VCaP (cell line): Measurements from ENCODE around the gene KCNS3.
"Not testable (repeated sequence)": the region's sequence is repeated elsewhere in the genome, so short reads cannot be mapped to it uniquely, and the experiment has no call there.

Experiments
- H3K27ac ChIP-seq: fragments of 450-650 bp; 2 replicates; pipeline ENCODE4 v1.5.1; 2017
- CTCF ChIP-seq: fragments of 450-650 bp; conservative IDR thresholded peaks from 2 replicates; pipeline ENCODE4 v1.5.1; 2017; ENCODE audit warnings: mild to moderate bottlenecking, moderate library complexity

The KCNS3 gene

GRCh38 chr2:17961789-17962188 is 83.3 kb downstream of the KCNS3 start:
- no peak for TF ChIP-seq CTCF
- 0 out of 2 replicates have a peak overlapping the region, but pooled peaks have one; percentile 4 for H3K27ac ChIP-seq

- no peak for TF ChIP-seq CTCF
- H3K27ac ChIP-seq, result no peak overlapping the region; the same call in 1 of the 2 replicates
Observed at GRCh38 chr2:17962876-17963275, 84.4 kb downstream of the KCNS3 start.

- not testable (repeated sequence) for H3K27ac ChIP-seq
Observed at GRCh38 chr2:17963571-17963970, 85.1 kb downstream of the KCNS3 start.

GRCh38 chr2:17965196-17965595 is 86.7 kb downstream of the KCNS3 start:
- no peak overlapping the region for H3K27ac ChIP-seq
- no peak for TF ChIP-seq CTCF

- H3K27ac ChIP-seq, result no peak overlapping the region
- no peak for TF ChIP-seq CTCF
Observed at GRCh38 chr2:17966798-17967197, 88.3 kb downstream of the KCNS3 start.

GRCh38 chr2:17969661-17970060 is 91.2 kb downstream of the KCNS3 start:
- no peak overlapping the region for H3K27ac ChIP-seq
- no peak for TF ChIP-seq CTCF

GRCh38 chr2:17971531-17972125 is 93.2 kb downstream of the KCNS3 start:
- H3K27ac ChIP-seq, result no peak overlapping the region
- TF ChIP-seq CTCF, result no peak

- no peak for TF ChIP-seq CTCF
- H3K27ac ChIP-seq, result no peak overlapping the region
Observed at GRCh38 chr2:17972991-17973390, 94.5 kb downstream of the KCNS3 start.
